Liver (tissue), 9 donors: ENCODE measurements around the gene MYADML2. TPM values are rescaled to one million over a fixed set of nuclear protein-coding genes. Genes with fewer than 3 reads are reported as not detected.
"Not testable (repeated sequence)": the region's sequence is repeated elsewhere in the genome, so short reads cannot be mapped to it uniquely, and the experiment has no call there.

ENCODE experiments used
- DNase-seq: peaks from one replicate; pipeline ENCODE4 v3.0.0-alpha.2; 2017; ENCODE audit warnings: low spot score
- H3K27ac ChIP-seq, 2 donors: one replicate each; pipeline ENCODE4 v1.7.0; 2013; ENCODE audit warnings: inconsistent platforms in 2 of 2, low read length in 2 of 2, control low read depth in 1 of 2, low read depth in 1 of 2, mild to moderate bottlenecking in 1 of 2
- H3K27me3 ChIP-seq, 4 donors: one replicate each; pipeline versions ENCODE4 v1.6.1 to v1.7.0; 2013; ENCODE audit warnings: low read length in 3 of 4, inconsistent platforms in 1 of 4, mild to moderate bottlenecking in 1 of 4, moderate library complexity in 1 of 4; ENCODE audit not compliant: control insufficient read depth in 4 of 4, insufficient read depth in 4 of 4
- H3K36me3 ChIP-seq, 4 donors: one replicate each; pipeline versions ENCODE4 v1.6.1 to v1.7.0; 2013; ENCODE audit warnings: low read length in 3 of 4, mild to moderate bottlenecking in 3 of 4, low read depth in 1 of 4, moderate library complexity in 1 of 4; ENCODE audit not compliant: control insufficient read depth in 4 of 4, insufficient read depth in 3 of 4
- H3K4me1 ChIP-seq, 4 donors: one replicate each; pipeline versions ENCODE4 v1.6.1 to v1.7.0; 2013; ENCODE audit warnings: low read length in 3 of 4, mild to moderate bottlenecking in 3 of 4, moderate library complexity in 1 of 4; ENCODE audit not compliant: control insufficient read depth in 4 of 4, insufficient read depth in 4 of 4
- H3K4me3 ChIP-seq, 3 donors: one replicate each; pipeline versions ENCODE4 v1.6.1 to v1.7.0; 2013; ENCODE audit warnings: low read length in 3 of 3, control low read depth in 1 of 3, low read depth in 1 of 3, mild to moderate bottlenecking in 1 of 3
- H3K9ac ChIP-seq, 2 donors: one replicate each; pipeline ENCODE4 v1.7.0; 2013; ENCODE audit warnings: low read length in 2 of 2, mild to moderate bottlenecking in 2 of 2, moderate library complexity in 2 of 2, control low read depth in 1 of 2, low read depth in 1 of 2
- H3K9me3 ChIP-seq, 4 donors: one replicate each; pipeline versions ENCODE4 v1.6.1 to v1.7.0; 2013; ENCODE audit warnings: low read length in 3 of 4; ENCODE audit not compliant: control insufficient read depth in 4 of 4
- GABPA ChIP-seq, 2 donors: IDR thresholded peaks in 1 of 2; conservative IDR thresholded peaks in 1 of 2; 2 replicates each; pipeline ENCODE4 v1.6.1; 2016; ENCODE audit warnings: antibody characterized with exemption in 2 of 2, mild to moderate bottlenecking in 1 of 2, moderate library complexity in 1 of 2
- HNF4A ChIP-seq, 2 donors: conservative IDR thresholded peaks; 2 replicates each; pipeline ENCODE4 v1.6.1; 2016; ENCODE audit warnings: antibody characterized with exemption in 2 of 2, mild to moderate bottlenecking in 2 of 2
- RAD21 ChIP-seq, 2 donors: IDR thresholded peaks; 2 replicates each; pipeline ENCODE4 v1.6.1; 2016; ENCODE audit warnings: antibody characterized with exemption in 2 of 2, mild to moderate bottlenecking in 2 of 2
- RXRA ChIP-seq, 2 donors: IDR thresholded peaks; 2 replicates each; pipeline ENCODE4 v1.6.1; 2017 to 2018; ENCODE audit warnings: antibody characterized with exemption in 2 of 2, mild to moderate bottlenecking in 1 of 2
- WGBS: extraction: QIAGEN DNeasy Blood & Tissue Kit; methylation state at CpG from one replicate; pipeline ENCODE4 v1.1.7; 2013; 5-methylcytosine and 5-hydroxymethylcytosine counted together
- polyA plus RNA-seq, 2 donors: library from polyadenylated mRNA; stranded (reverse) in 1 of 2; unstranded in 1 of 2; fragments of 200-250 nt in 1 of 2; fragments of >200 nt in 1 of 2; fragmentation: Nextera tagmentation in 1 of 2; extraction: Ambion mirVana in 1 of 2; gene quantifications; one replicate each; pipeline versions ENCODE4 v1.2.1 to v1.2.3, GENCODE V29; 2013 to 2015
- total RNA-seq, 2 donors: library from RNA; depleted of rRNA; stranded (reverse); fragments of >200 nt; gene quantifications; one replicate each; pipeline ENCODE4 v1.2.3, GENCODE V29; 2014
- TF ChIP-seq, protein P1 (sequence below): IDR thresholded peaks from 2 replicates; pipeline ENCODE4 v1.6.1; 2016; ENCODE audit warnings: antibody characterized with exemption, mild to moderate bottlenecking
- donor health status: healthy.
- donor health status: healthy.
- donor health status: healthy.
- donor health status: healthy.
- donor health status: healthy.

Gene MYADML2
- total and polyA plus RNA-seq, 4 donors: not detected

DNA sequence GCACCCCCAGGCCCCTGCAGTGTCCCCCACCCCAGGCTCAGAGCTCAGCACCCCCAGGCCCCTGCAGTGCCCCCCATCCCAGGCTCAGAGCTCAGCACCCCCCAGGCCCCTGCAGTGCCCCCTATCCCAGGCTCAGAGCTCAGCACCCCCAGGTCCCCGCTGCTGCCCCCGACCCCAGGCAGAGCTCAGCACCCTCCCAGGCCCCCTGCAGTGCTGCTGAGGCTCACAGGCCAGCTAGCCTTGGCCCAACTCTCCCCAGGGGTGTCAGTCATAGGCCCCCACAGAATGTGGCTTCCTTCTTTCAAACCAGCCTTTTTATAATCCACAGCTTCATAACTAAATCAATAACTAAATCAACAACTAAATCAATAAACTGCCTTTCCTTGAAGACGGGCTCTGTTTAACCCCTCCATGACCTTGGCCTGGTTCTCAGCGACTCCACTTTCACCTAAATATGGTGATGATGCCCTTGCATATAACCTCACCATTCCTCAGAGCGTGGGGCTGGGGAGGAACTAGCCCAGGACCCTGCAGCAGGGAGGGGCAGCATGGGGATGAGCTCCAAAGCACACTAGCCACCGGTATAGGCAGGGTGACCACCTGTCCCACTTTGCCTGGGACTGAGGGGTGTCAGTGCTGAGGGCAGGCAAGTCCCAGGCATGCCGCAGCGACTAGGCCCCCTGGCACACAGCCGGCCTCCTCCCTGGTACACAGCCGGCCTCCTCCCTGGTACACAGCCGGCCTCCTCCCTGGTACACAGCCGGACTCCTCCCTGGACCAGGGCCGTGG is 8.9 kb upstream of the MYADML2 start:
- no peaks in the 10 kb centered on the region for H3K9me3 ChIP-seq
- no peaks in the 10 kb centered on the region for H3K27me3 ChIP-seq
- DNase-seq: no peak
- H3K27ac ChIP-seq: no peak overlapping the region
- no peak overlapping the region for H3K9ac ChIP-seq
- no peak overlapping the region for H3K4me3 ChIP-seq
- H3K4me1 ChIP-seq: peaks cover 4 to 20% (median 10%) of the 10 kb centered on the region in 4 donors
- H3K36me3 ChIP-seq: no peaks in the 10 kb centered on the region
- TF ChIP-seq, protein P1, sequence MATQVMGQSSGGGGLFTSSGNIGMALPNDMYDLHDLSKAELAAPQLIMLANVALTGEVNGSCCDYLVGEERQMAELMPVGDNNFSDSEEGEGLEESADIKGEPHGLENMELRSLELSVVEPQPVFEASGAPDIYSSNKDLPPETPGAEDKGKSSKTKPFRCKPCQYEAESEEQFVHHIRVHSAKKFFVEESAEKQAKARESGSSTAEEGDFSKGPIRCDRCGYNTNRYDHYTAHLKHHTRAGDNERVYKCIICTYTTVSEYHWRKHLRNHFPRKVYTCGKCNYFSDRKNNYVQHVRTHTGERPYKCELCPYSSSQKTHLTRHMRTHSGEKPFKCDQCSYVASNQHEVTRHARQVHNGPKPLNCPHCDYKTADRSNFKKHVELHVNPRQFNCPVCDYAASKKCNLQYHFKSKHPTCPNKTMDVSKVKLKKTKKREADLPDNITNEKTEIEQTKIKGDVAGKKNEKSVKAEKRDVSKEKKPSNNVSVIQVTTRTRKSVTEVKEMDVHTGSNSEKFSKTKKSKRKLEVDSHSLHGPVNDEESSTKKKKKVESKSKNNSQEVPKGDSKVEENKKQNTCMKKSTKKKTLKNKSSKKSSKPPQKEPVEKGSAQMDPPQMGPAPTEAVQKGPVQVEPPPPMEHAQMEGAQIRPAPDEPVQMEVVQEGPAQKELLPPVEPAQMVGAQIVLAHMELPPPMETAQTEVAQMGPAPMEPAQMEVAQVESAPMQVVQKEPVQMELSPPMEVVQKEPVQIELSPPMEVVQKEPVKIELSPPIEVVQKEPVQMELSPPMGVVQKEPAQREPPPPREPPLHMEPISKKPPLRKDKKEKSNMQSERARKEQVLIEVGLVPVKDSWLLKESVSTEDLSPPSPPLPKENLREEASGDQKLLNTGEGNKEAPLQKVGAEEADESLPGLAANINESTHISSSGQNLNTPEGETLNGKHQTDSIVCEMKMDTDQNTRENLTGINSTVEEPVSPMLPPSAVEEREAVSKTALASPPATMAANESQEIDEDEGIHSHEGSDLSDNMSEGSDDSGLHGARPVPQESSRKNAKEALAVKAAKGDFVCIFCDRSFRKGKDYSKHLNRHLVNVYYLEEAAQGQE: no peak
- WGBS: 88% methylated on average over 13 of the region's 13 CpGs

DNA sequence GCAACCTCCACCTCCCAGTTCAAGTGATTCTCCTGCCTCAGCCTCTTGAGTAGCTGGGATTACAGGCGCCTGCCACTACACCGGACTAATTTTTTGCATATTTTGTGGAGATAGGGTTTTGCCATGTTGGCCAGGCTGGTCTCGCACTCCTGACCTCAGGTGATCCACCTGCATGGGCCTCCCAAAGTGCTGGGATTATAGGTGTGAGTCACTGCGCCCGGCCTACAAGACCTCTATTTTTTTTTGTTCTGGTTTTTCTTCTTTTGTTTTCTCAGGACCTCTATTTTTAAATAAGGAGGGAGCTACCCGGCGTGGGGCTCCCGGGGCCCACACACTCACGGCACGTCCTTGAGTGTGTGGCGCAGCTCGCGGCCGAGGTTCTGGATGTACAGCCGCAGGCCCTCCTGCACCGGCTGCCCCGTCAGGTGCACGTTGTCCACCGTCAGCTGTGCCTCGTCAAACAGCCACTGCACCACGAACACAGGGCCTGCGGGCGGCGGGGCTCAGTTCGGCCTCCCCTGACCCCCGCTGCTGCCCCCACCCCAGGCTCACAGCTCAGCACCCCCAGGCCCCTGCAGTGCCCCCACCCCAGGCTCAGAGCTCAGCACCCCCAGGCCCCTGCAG is 8.1 kb upstream of the MYADML2 start:
- Histone ChIP-seq H3K4me3 (no peak overlapping the region), H3K27ac (no peak overlapping the region), H3K27me3 (no peaks in the 10 kb centered on the region), H3K36me3 (no peaks in the 10 kb centered on the region), H3K9me3 (no peaks in the 10 kb centered on the region), H3K4me1 (peaks cover 0 to 16% (median 7%) of the 10 kb centered on the region in 4 donors), H3K9ac (no peak overlapping the region)
- DNase-seq: no peak
- 97% methylated on average over 26 of the region's 26 CpGs for WGBS
- TF ChIP-seq HNF4A (conservative IDR thresholded peaks at IDR 0.05): no peak

DNA sequence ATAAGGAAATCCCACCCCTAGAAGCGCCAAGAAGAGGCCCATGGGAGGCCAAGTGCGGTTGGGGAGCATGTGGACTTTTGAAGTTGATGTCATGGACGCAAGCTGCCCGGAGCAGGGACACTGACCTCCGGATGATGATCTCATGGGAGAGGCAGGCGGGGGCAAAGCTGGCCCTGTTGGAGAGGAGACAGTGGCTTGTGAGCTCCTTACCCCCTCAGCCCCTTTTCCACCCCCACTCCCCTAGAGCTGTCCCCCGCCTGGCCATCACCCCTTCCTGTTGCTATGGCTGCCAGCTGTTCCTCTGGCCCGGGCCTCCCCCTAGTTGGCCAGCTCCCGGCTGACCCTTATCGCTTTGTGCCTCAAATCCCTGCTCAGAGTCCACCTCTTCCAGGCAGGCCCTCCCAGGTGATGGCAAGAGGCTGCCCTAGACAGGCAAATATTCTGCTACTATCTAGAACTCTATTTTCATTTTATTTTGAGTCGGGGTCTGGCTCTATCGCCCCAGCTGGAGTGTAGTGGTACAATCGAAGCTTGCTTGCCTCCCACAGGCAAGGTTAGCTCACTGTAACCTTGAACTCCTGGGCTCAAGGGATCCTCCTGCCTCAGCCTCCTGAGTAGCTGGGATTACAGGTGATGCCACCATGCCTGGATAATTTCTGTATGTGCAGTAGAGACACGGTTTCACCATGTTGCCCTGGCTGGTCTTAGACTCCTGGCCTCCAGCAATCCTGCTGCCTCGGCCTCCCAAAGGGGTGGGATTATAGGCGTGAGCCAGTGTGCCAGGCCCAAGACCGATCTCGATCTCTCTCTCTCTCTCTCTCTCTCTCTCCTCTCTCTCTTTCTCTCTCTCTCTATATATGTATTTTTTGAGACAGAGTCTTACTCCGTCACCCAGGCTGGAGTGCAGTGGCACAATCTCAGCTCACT is 7.4 kb upstream of the MYADML2 start:
- Histone ChIP-seq H3K27me3 (no peaks in the 10 kb centered on the region), H3K36me3 (no peaks in the 10 kb centered on the region), H3K9me3 (no peaks in the 10 kb centered on the region), H3K4me3 (no peak overlapping the region), H3K27ac (no peak overlapping the region), H3K9ac (no peak overlapping the region), H3K4me1 (peaks cover 0 to 9% (median 6%) of the 10 kb centered on the region in 4 donors)
- no peak for TF ChIP-seq GABPA (IDR thresholded peaks at IDR 0.05 in 1 of 2, conservative IDR thresholded peaks at IDR 0.05 in 1 of 2)
- TF ChIP-seq RXRA (IDR thresholded peaks at IDR 0.05): peak in 1 of 2 donors; percentile 17
- WGBS: 78% methylated on average over 19 of the region's 19 CpGs
- DNase-seq: no peak

DNA sequence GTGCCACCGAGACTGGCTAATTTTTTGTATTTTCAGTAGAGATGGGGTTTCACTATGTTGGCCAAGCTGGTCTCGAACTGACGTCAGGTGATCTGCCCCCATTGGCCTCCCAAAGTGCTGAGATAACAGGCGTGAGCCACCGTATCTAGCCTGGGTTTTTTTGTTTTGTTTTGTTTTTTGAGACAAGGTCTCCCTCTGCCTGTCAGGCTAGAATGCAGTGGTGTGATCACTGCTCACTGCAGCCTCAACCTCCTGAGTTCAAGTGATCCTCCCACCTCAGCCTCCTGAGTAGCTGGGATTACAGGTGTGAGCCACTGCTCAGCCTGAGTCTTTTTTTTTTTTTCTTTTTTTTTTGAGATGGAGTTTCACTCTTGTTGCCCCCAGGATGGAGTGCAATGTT is 6.4 kb upstream of the MYADML2 start:
- not testable (repeated sequence) for DNase-seq, H3K27ac ChIP-seq

More for the DNA sequence above, 6.4 kb upstream of the MYADML2 start:
- not testable (repeated sequence) for H3K36me3 ChIP-seq, H3K4me3 ChIP-seq, H3K27me3 ChIP-seq, H3K9me3 ChIP-seq, H3K4me1 ChIP-seq, H3K9ac ChIP-seq
- WGBS: 75% methylated on average over 5 of the region's 5 CpGs
- peak in 1 of 2 donors; percentile 32 for TF ChIP-seq RAD21 (IDR thresholded peaks at IDR 0.05)
